D721Med (cell line): ENCODE data around the gene CD93.

Experiments used
- DNase-seq: peaks from one replicate; pipeline ENCODE4 v3.0.0; 2011; ENCODE audit warnings: low spot score; ENCODE audit not compliant: insufficient read length
- FAIRE-seq: peaks from 2 replicates; lab custom pipeline; 2011; peaks lifted over from hg19 to GRCh38; lab: Jason Lieb, UNC
- TF ChIP-seq, protein P1 (sequence below): IDR thresholded peaks from 2 replicates; pipeline ENCODE4 v1.5.1; 2012; ENCODE audit warnings: mild to moderate bottlenecking, control low read depth; ENCODE audit not compliant: insufficient read depth; ENCODE audit errors: missing control alignments

Gene CD93

DNA sequence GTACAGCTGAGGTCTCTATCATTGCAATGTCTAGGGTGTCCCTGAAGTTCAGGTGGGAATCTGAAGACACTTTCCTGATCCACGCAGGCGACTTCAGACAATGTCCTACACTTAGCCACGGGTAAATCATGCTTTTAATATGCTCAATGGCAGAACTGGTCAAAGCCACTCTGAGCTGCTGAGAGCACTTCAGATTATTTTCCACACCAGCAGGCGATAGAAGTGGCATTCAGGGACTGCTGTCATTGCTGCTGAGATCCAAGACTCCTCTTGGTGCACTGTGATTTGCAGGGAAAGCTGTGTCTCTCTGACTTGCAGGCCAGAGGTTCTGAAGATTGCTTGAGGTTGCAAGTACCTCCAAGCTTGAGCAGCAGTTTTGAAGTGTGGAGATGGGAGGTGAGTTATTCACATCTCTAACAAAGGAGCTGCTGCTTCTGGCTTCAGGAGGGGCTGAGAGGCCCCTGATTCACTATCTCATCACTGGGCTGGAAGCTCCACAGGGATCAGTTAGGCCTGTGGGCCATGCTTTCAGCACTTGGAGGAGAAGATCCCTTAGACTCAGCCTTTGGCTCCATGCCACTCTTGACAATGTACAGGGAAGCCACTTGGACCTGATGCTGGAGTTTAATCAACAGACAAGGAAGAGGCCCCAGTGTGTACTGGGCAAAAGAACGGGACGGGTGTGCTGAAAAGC is 53.9 kb downstream of the CD93 start:
- no peak for FAIRE-seq
- no peak for DNase-seq
- TF ChIP-seq, protein P1, sequence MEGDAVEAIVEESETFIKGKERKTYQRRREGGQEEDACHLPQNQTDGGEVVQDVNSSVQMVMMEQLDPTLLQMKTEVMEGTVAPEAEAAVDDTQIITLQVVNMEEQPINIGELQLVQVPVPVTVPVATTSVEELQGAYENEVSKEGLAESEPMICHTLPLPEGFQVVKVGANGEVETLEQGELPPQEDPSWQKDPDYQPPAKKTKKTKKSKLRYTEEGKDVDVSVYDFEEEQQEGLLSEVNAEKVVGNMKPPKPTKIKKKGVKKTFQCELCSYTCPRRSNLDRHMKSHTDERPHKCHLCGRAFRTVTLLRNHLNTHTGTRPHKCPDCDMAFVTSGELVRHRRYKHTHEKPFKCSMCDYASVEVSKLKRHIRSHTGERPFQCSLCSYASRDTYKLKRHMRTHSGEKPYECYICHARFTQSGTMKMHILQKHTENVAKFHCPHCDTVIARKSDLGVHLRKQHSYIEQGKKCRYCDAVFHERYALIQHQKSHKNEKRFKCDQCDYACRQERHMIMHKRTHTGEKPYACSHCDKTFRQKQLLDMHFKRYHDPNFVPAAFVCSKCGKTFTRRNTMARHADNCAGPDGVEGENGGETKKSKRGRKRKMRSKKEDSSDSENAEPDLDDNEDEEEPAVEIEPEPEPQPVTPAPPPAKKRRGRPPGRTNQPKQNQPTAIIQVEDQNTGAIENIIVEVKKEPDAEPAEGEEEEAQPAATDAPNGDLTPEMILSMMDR = no peak

DNA sequence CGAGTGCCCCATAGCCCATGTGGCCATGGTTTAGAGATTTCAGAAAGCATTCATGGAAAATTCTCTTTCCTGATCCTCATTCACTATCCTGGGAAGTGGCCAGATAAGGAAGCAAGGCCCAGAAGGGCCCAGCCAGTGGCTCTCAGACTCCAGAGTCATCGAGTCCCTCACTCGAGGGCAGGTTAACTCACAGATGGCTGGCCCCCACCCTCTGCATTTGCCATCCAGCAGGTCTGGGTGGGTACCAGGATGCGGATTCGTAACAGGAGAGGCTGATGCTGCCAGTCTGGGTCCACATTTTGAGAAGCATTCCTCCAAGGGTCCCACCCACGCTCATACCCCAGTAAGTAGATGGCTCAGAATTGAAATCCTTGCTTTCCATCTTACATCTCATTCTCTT is 54.8 kb downstream of the CD93 start:
- FAIRE-seq (no peak), DNase-seq (no peak)
- TF ChIP-seq, protein P1 = no peak
